Left ventricle myocardium inferior (tissue), 1 donor: Measurements from ENCODE around the gene ANKRD39. TPM values are rescaled to one million over a fixed set of nuclear protein-coding genes. Genes with fewer than 3 reads are reported as not detected.

Source experiments
- DNase-seq: peaks from one replicate; pipeline ENCODE4 v3.0.0-alpha.2; 2020
- H3K27ac ChIP-seq: fragments of 200-600 bp; replicated peaks from 2 replicates; pipeline ENCODE4 v1.8.0; 2021
- H3K27me3 ChIP-seq: fragments of 200-600 bp; 2 replicates; pipeline ENCODE4 v1.8.0; 2021; ENCODE audit warnings: low read depth
- H3K36me3 ChIP-seq: fragments of 200-600 bp; 2 replicates; pipeline ENCODE4 v1.8.0; 2021
- H3K4me1 ChIP-seq: fragments of 200-600 bp; 2 replicates; pipeline ENCODE4 v1.8.0; 2021
- H3K4me3 ChIP-seq: fragments of 200-600 bp; 2 replicates; pipeline ENCODE4 v1.8.0; 2021; ENCODE audit warnings: mild to moderate bottlenecking, moderate library complexity
- H3K9me3 ChIP-seq: fragments of 200-600 bp; replicated peaks from 2 replicates; pipeline ENCODE4 v1.8.0; 2021
- intact Hi-C: fragments of 100-400 bp; cut with micrococcal nuclease; formaldehyde crosslinking; loops from one replicate; pipeline ENCODE4 v1.11.0; 2022
- total RNA-seq: library from RNA; stranded (reverse); fragmentation: NEBNext Ultra II Directional; extraction: Animal tissue kit (Norgen Biotek cat#: 25700); gene quantifications from one replicate; pipeline ENCODE4 v1.2.1, GENCODE V29; 2021
- TF ChIP-seq, protein P1 (sequence below): fragments of 200-600 bp; IDR thresholded peaks from 2 replicates; pipeline ENCODE4 v1.8.0; 2021; ENCODE audit warnings: antibody characterized with exemption, mild to moderate bottlenecking, borderline replicate concordance
- donor health status: DM: no; HTN: yes; CAD: no; lungs with severe emphysema.

The ANKRD39 gene
- total RNA-seq, 1 donor from 2014 or later = 14.3 TPM

DNA sequence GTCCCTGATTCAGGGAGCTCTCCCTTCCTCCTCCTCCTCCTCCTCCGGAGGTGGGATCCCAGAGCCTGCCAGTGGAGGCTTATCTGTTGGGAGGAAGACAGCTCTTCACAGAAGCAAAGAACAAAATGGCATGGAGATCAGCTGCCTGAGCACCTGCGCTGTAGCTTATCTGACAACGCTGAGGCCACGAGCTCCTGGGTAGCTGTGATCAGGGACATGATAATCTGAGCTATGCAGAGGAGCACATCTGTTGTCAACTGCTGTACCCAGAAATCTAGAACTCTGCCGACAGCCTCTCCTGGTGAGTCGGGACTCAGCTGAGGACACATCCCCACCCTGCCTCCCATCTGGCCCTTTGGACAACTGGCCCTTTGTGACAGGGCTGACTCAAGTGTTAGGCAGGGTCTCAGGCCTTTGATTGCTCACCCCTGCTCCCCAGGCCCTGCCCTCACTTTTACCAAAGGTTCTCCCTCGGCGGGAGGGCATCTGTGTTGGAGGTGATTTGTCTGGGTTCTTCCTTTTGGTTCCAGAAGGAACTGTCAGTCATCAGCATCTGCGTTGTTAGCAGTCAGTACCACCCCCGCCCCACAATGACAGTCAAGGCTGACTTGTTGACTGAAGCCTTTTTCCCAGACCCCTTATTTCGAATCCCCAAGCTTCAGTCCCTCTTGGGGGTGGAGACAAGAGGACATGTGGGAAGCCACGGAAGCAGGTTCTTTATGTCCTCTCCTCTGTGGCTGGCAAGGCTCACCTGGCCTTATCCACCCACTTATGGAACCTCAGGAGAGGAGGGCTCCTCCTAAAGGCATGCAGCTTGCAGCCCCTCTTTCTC, 47.6 kb downstream of the ANKRD39 start:
- TF ChIP-seq, protein P1, sequence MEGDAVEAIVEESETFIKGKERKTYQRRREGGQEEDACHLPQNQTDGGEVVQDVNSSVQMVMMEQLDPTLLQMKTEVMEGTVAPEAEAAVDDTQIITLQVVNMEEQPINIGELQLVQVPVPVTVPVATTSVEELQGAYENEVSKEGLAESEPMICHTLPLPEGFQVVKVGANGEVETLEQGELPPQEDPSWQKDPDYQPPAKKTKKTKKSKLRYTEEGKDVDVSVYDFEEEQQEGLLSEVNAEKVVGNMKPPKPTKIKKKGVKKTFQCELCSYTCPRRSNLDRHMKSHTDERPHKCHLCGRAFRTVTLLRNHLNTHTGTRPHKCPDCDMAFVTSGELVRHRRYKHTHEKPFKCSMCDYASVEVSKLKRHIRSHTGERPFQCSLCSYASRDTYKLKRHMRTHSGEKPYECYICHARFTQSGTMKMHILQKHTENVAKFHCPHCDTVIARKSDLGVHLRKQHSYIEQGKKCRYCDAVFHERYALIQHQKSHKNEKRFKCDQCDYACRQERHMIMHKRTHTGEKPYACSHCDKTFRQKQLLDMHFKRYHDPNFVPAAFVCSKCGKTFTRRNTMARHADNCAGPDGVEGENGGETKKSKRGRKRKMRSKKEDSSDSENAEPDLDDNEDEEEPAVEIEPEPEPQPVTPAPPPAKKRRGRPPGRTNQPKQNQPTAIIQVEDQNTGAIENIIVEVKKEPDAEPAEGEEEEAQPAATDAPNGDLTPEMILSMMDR = no peak
- Histone ChIP-seq H3K27ac (peak overlapping the region; percentile 68), H3K4me1 (peaks cover 63% of the 10 kb centered on the region)

DNA sequence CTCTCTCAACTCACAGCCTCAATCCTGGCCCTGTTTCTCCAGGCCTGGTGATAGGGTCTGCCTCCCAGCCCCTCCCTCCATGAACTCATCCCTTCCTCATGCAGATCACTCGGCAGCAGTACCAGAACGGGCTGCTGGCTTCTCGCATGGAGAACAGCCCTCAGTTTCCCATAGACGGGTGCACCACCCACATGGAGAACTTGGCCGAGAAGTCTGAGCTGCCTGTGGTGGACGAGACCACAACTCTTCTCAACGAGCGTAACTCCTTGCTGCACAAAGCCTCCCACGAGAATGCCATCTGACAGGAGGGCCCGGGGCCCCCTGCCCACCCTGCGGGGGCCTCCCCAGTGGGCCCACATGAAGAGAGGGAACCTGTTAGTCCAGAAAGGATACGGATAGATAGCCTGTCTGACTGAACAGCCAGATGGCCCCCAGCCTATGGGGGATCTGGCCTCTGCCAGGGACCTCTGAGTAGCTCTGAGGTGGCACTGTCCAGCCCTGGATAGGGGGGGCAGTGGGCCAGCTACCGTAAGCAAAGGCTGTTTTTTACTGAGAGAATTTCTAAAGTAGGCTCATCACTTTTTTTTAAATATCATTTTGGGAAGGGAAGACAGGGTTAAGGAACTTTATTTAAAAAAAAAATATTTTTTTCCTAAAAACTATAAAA, 48.5 kb downstream of the ANKRD39 start:
- peaks cover 60% of the 10 kb centered on the region for H3K4me1 ChIP-seq
- no peaks in the 10 kb centered on the region for H3K27me3 ChIP-seq
- H3K27ac ChIP-seq = peak overlapping the region; percentile 68
- H3K36me3 ChIP-seq = peaks cover 14% of the 10 kb centered on the region
- intact Hi-C loops = no loop called here
- no peak overlapping the region for H3K4me3 ChIP-seq
- H3K9me3 ChIP-seq = no peaks in the 10 kb centered on the region
- TF ChIP-seq, protein P1 = no peak
- DNase-seq = no peak

More for the DNA sequence above, 47.6 kb downstream of the ANKRD39 start:
- intact Hi-C loops = no loop called here
- Histone ChIP-seq H3K27me3 (no peaks in the 10 kb centered on the region), H3K36me3 (peaks cover 14% of the 10 kb centered on the region), H3K4me3 (no peak overlapping the region), H3K9me3 (no peaks in the 10 kb centered on the region)
- no peak for DNase-seq

DNA sequence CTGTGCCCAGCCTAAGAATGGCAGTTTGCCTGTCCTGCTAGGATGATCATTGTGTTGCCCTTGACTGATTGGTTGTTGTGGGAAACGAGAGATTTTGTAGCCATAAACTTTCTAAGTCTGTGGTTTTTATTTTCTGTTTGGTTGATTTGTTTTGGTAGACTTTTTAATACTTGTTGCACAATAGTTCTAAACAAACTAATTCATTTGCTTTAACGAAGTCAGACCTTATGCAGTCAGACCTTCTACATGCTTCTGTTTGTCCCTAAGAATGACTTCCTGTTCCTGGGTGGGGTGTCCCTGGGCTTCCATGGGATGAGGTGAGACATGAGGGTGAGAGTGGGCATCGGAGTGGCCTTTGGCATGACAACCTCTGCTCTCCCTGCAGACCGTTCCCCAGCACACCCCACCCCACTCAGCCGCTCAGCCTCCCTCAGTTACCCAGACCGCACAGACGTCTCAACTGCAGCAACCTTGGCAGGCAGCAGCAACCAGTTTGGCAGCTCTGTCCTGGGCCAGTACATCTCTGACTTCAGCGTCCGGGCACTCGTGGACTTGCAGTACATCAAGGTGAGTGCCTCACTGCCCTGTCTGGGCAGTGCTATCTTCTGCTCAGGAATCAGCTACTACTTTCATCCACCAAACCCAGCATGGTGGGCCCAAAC, 49.5 kb downstream of the ANKRD39 start:
- Histone ChIP-seq H3K4me1 (peaks cover 54% of the 10 kb centered on the region), H3K27me3 (no peaks in the 10 kb centered on the region), H3K4me3 (no peak overlapping the region), H3K27ac (peak overlapping the region; percentile 68), H3K9me3 (no peaks in the 10 kb centered on the region), H3K36me3 (peaks cover 15% of the 10 kb centered on the region)
- intact Hi-C loops = no loop called here
- peak; percentile 49 for DNase-seq
- TF ChIP-seq, protein P1 = no peak

DNA sequence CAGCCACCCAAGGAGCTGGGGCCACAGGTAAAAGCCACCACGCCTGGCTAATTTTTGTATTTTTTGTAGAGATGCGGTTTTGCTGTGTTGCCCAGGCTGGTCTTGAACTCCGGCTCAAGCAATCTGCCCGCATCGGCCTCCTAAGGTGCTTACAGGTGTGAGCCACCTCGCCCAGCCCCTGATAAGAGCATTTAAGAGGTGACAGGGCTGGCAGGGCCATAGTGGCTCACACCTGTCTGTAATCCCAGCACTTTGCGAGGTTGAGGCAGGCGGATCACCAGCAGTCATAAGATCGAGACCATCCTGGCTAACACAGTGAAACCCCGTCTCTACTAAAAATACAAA, 50.7 kb downstream of the ANKRD39 start:
- intact Hi-C loops = no loop called here
- H3K27ac ChIP-seq = no peak overlapping the region
- H3K36me3 ChIP-seq = peaks cover 27% of the 10 kb centered on the region

More for the DNA sequence above, 50.7 kb downstream of the ANKRD39 start:
- no peak overlapping the region for H3K4me3 ChIP-seq
- H3K9me3 ChIP-seq = no peaks in the 10 kb centered on the region
- no peaks in the 10 kb centered on the region for H3K27me3 ChIP-seq
- DNase-seq = no peak
- TF ChIP-seq, protein P1 = no peak
- H3K4me1 ChIP-seq = peaks cover 42% of the 10 kb centered on the region
